Activated naive CD8-positive, alpha-beta T cell (primary cell): ENCODE results near the gene MAGEB1.

ENCODE experiments used
- H3K27ac Mint-ChIP-seq: one replicate; pipeline ENCODE4 v1.8.0; 2021; ENCODE audit warnings: mixed read lengths
- H3K27me3 Mint-ChIP-seq: one replicate; pipeline ENCODE4 v1.8.0; 2021; ENCODE audit warnings: mixed read lengths
- H3K36me3 Mint-ChIP-seq: one replicate; pipeline ENCODE4 v1.8.0; 2021; ENCODE audit warnings: mixed read lengths
- H3K4me1 Mint-ChIP-seq: one replicate; pipeline ENCODE4 v1.8.0; 2021; ENCODE audit warnings: low read depth, mixed read lengths
- H3K4me3 Mint-ChIP-seq: one replicate; pipeline ENCODE4 v1.8.0; 2021; ENCODE audit warnings: mild to moderate bottlenecking, mixed read lengths
- H3K9me3 Mint-ChIP-seq: one replicate; pipeline ENCODE4 v1.8.0; 2021; ENCODE audit warnings: low read depth, mixed read lengths

Gene MAGEB1

DNA sequence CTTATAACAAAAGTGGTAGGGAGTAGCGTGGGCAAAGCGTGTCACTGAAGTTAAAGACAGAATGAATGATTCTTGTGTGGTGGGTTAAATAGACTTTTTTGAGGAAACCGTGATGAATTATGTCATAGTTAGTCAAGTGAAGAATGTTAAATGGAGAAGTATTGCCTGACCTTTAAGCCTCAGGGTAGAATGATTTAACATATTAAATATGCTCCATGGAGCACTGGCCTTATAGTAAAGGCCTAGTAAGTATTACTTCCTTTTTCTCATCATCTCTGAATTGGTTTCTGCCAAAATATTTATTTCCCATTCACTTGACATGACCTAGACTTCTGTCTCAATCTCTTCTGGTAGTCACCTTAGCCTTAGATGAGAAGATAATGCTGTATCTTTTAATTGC, 23.7 kb downstream of the MAGEB1 start:
- Mint-ChIP-seq H3K9me3 (no peaks in the 10 kb centered on the region), H3K27me3 (no peaks in the 10 kb centered on the region), H3K4me1 (no peaks in the 10 kb centered on the region), H3K27ac (no peak overlapping the region), H3K36me3 (no peaks in the 10 kb centered on the region), H3K4me3 (no peak overlapping the region)

DNA sequence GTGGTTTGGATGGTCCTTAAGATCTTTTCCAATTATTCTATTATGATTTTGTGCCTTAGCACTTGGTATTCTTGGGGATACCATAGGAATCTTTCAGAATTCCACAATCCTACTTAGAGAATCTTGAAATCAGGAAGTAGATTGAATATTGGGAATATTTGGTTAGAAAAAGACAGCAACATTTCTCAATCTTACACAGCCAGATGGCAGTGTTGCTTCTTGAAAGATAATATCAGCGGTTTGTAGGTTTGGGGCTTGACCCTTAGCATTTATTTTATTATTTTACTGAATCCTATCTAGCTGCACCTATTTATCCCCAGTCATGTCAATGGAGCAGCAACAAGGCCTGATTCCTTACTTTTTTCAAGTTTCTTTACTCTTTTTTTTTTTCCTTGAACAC, 28.6 kb downstream of the MAGEB1 start:
- no peaks in the 10 kb centered on the region for H3K36me3 Mint-ChIP-seq
- no peaks in the 10 kb centered on the region for H3K27me3 Mint-ChIP-seq
- H3K4me1 Mint-ChIP-seq: peaks cover 5% of the 10 kb centered on the region
- H3K27ac Mint-ChIP-seq: no peak overlapping the region
- no peaks in the 10 kb centered on the region for H3K9me3 Mint-ChIP-seq
- no peak overlapping the region for H3K4me3 Mint-ChIP-seq

DNA sequence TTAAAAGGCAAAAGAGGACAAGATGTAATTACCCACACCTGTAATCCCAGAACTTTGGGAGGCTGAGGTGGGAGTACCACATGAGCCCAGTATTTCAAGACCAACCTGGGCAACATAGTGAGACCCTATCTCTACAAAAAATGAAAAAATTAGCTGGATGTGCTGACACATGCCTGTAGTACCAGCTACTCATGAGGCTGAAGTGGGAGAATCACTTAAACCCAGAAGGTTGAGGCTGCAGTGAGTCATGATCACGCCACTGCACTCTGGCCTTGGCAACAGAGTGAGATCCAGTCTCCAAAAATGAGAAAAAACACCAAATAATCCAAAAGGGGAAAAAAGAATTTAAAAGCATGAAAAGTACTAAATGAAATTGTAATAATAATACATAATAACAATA, 31.4 kb downstream of the MAGEB1 start:
- H3K9me3 Mint-ChIP-seq: no peaks in the 10 kb centered on the region
- no peak overlapping the region for H3K4me3 Mint-ChIP-seq
- H3K27ac Mint-ChIP-seq: no peak overlapping the region
- H3K27me3 Mint-ChIP-seq: no peaks in the 10 kb centered on the region
- H3K36me3 Mint-ChIP-seq: no peaks in the 10 kb centered on the region
- H3K4me1 Mint-ChIP-seq: peaks cover 5% of the 10 kb centered on the region

DNA sequence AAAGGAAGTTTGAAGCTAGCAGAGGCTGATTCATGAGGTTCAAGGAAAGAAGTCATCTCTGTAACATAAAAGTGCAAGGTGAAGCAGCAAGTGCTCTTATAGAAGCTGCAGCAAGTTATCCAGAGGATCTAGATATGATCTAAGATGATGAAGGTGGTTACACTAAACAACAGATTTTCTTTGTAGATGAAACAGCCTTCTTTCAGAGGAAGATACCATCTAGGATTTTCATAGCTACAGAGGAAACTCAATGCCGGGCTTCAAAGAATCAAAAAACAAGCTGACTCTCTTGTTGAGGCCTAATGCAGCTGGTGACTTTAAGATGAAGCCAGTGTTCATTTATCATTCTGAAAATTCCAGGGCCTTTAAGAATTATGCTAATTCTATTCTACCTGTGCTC, 33.5 kb downstream of the MAGEB1 start:
- no peak overlapping the region for H3K4me3 Mint-ChIP-seq
- no peak overlapping the region for H3K27ac Mint-ChIP-seq
- H3K4me1 Mint-ChIP-seq: peaks cover 5% of the 10 kb centered on the region
- H3K27me3 Mint-ChIP-seq: no peaks in the 10 kb centered on the region
- H3K9me3 Mint-ChIP-seq: no peaks in the 10 kb centered on the region
- H3K36me3 Mint-ChIP-seq: no peaks in the 10 kb centered on the region

DNA sequence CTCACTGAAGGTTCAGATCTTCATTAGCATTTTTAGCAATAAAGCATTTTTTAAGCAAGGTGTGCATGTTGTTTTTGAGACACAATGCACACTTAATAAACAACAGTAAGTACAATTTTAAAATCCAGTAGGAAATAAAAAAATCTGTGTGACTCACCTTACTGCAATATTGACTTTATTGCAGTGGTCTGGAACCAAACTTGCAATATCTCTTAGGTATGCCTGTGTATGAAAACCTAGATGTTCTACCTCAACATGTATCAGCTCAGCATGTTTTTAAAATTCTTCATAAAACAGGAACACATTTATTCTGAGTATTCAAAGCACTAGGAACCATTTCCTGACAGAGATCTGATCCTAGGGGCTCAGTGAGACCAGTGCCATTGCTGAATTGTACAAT, 35.6 kb downstream of the MAGEB1 start:
- H3K9me3 Mint-ChIP-seq: no peaks in the 10 kb centered on the region
- H3K4me3 Mint-ChIP-seq: no peak overlapping the region
- H3K4me1 Mint-ChIP-seq: peaks cover 5% of the 10 kb centered on the region

DNA sequence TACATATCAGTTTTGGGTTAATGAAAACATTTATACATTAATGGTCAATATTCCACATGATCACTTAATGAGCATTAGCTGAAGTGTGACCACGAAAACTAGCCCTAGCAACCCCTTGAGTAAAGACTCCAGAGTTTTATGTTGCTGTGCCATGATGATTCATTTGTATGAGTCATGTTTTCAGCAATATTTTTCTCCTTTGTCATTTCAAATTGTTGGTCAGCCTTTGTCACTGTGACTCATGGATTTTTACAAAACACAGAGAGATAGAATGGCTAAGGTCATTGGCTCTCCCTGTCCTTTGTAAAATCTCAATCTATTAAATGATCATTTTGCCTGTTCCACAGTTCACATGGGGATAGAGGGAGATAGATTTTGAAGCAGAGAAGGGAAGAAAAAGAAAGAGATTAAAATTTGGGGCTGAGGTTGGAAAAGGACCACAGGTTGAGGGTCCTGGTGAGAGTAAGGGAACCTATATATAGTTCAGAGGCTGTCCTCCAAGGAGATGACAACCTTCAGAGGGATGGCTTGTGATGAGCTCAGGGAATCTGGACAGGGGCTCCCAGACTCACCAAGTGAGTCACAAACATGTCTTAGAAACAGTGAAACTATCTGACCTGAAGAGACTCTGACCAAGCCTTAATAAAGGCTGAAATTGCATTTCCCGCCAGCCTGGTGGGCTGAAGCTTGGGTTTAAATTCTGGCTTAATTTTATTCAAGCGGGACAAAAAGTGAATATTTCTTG, 36.7 kb downstream of the MAGEB1 start:
- Mint-ChIP-seq H3K4me1 (peaks cover 5% of the 10 kb centered on the region), H3K4me3 (no peak overlapping the region), H3K27me3 (no peaks in the 10 kb centered on the region), H3K9me3 (no peaks in the 10 kb centered on the region), H3K36me3 (no peaks in the 10 kb centered on the region), H3K27ac (no peak overlapping the region)

More for the DNA sequence above, 35.6 kb downstream of the MAGEB1 start:
- Mint-ChIP-seq H3K36me3 (no peaks in the 10 kb centered on the region), H3K27ac (no peak overlapping the region), H3K27me3 (no peaks in the 10 kb centered on the region)

DNA sequence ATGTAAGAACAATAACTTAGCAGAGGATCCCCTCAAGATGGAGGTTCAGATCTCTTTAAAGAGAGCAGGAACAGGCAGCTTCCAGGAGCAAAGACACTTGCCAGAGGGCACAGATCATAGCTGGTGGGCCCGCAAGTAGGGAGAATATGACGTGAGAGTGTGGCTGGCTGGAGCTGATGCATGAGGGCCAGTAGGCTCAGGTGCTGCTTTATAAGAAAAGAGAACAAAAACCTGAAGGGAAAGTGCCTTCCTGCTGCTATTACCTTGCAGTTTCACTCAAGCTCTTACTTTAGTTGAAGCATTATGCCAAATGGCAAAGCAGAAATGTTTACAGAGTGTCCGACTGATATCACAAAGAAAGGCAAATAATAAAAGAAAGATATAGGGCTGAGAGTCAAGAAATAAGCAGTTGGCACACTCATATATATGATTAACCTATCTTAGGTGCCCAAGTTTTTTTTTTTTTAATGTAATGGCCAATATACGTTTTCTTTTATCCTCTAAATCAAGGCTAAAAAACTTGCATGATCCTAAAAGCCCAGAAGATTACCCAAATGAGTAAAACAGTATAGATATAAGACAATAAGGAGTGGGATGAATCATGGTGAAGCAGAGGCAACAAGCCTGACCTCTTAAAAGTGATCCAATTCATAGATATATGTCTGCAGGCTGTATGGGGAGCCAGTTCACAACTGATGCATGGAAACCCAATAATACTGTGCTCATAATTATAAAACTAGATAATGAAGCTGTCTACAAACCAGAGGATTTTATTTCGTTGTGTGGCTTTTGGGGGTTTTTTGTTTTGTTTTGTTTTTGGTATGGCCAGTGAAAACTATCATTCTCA, 49.7 kb downstream of the MAGEB1 start:
- Mint-ChIP-seq H3K4me3 (no peak overlapping the region), H3K27ac (no peak overlapping the region), H3K4me1 (no peaks in the 10 kb centered on the region), H3K9me3 (no peaks in the 10 kb centered on the region), H3K36me3 (no peaks in the 10 kb centered on the region), H3K27me3 (no peaks in the 10 kb centered on the region)

DNA sequence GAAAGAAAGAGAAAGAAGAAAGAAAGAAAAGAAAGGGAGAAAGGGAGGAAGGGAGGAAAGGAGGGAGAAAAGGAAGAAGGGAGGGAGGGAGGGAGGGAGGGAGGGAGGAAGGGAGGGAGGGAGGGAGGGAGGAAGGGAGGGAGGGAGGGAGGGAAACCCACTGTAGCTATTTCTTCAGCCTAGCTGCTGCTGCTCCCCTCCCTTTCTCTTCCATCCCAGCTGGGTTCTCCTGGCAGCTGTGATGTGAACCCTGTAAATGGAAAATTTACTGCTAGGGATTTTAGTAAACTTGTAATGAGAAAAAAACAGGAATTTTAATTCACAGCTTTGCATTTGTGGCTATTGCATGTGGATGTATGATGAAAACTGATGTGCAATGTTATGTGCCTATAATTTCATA, 54.3 kb downstream of the MAGEB1 start:
- no peaks in the 10 kb centered on the region for H3K36me3 Mint-ChIP-seq
- no peak overlapping the region for H3K27ac Mint-ChIP-seq
- H3K4me1 Mint-ChIP-seq: no peaks in the 10 kb centered on the region
- H3K4me3 Mint-ChIP-seq: no peak overlapping the region
- no peaks in the 10 kb centered on the region for H3K9me3 Mint-ChIP-seq
- H3K27me3 Mint-ChIP-seq: no peaks in the 10 kb centered on the region
